Spleen (tissue), 7 donors: ENCODE data around the gene RAB3A.

ENCODE experiments used
- POLR2A ChIP-seq, 3 donors: fragments of 450-650 bp; IDR thresholded peaks; one replicate each; pipeline ENCODE4 v1.5.1; 2017; ENCODE audit warnings: antibody characterized with exemption in 3 of 3, mild to moderate bottlenecking in 1 of 3
- TF ChIP-seq, protein P1 (sequence below), 11 experiments: fragments of 200-600 bp in 7 of 11; fragments of 450-650 bp in 4 of 11; sonication (generic) in 4 of 11; IDR thresholded peaks in 8 of 11; conservative IDR thresholded peaks in 3 of 11; 1 replicate in 7 of 11; 2 replicates in 4 of 11; pipeline versions ENCODE4 v1.4.0 to v1.8.0; 2016 to 2021; ENCODE audit warnings: antibody characterized with exemption in 11 of 11, inconsistent platforms in 4 of 11, mild to moderate bottlenecking in 1 of 11
- donor health status: DM: no; HTN: no; CAD: no; lungs with moderate emphysema.
- donor health status: DM: no; HTN: no; CAD: no.
- donor health status: DM: no; HTN: no; CAD: no.

DNA sequence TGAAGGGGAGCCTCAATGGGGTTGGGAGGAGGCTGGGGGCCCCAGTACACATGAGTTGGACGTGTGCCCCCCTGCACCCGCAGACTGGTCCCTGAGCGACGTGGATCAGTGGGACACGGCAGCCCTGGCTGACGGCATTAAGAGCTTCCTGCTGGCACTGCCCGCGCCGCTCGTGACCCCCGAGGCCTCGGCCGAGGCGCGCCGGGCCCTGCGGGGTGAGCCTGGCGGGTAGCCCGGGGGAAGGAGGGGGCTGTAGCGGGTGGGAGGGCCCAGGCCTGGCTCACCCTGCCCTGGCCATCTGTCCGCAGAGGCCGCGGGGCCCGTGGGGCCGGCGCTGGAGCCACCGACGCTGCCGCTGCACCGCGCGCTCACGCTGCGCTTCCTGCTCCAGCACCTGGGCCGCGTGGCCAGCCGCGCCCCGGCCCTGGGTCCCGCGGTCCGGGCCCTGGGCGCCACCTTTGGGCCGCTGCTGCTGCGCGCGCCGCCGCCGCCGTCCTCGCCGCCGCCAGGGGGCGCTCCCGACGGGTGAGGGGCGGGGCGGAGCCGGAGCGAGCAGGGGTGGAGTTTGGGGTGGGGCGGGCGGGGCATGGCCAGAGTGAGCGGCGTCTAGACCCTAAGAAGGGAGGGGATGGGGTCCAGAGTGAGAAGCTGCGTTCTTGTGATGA, 42.7 kb downstream of the RAB3A start:
- TF ChIP-seq POLR2A (IDR thresholded peaks at IDR 0.05), result no peak
- TF ChIP-seq, protein P1, sequence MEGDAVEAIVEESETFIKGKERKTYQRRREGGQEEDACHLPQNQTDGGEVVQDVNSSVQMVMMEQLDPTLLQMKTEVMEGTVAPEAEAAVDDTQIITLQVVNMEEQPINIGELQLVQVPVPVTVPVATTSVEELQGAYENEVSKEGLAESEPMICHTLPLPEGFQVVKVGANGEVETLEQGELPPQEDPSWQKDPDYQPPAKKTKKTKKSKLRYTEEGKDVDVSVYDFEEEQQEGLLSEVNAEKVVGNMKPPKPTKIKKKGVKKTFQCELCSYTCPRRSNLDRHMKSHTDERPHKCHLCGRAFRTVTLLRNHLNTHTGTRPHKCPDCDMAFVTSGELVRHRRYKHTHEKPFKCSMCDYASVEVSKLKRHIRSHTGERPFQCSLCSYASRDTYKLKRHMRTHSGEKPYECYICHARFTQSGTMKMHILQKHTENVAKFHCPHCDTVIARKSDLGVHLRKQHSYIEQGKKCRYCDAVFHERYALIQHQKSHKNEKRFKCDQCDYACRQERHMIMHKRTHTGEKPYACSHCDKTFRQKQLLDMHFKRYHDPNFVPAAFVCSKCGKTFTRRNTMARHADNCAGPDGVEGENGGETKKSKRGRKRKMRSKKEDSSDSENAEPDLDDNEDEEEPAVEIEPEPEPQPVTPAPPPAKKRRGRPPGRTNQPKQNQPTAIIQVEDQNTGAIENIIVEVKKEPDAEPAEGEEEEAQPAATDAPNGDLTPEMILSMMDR (IDR thresholded peaks at IDR 0.05 in 8 of 11, conservative IDR thresholded peaks at IDR 0.05 in 3 of 11), result peak in 9 of 11 experiments; percentile 5 to 85 (median 77)
